H9 (cell line): ENCODE results near the gene ANGPTL4. TPM values are rescaled to one million over a fixed set of nuclear protein-coding genes. Genes with fewer than 3 reads are reported as not detected.

Experiments used
- DNase-seq: peaks from one replicate; pipeline ENCODE4 v3.0.0-alpha.2; 2017
- H2AFZ ChIP-seq: one replicate; pipeline ENCODE4 v1.6.1; 2013; ENCODE audit warnings: mild to moderate bottlenecking, low read length, control low read depth, moderate library complexity
- H2AK5ac ChIP-seq: 2 replicates; pipeline ENCODE4 v1.6.1; 2013; ENCODE audit warnings: low read length, control low read depth, mixed read lengths; ENCODE audit not compliant: insufficient read length
- H2BK120ac ChIP-seq: one replicate; pipeline ENCODE4 v1.6.1; 2013; ENCODE audit warnings: low read depth, mild to moderate bottlenecking, low read length, control low read depth, inconsistent platforms; ENCODE audit not compliant: poor library complexity, severe bottlenecking
- H2BK12ac ChIP-seq: 2 replicates; pipeline ENCODE4 v1.6.1; 2013; ENCODE audit warnings: low read length, control low read depth, mixed read lengths, low read depth; ENCODE audit not compliant: insufficient read length
- H2BK15ac ChIP-seq: 2 replicates; pipeline ENCODE4 v1.6.1; 2013; ENCODE audit warnings: low read depth, low read length, control low read depth
- H2BK20ac ChIP-seq: one replicate; pipeline ENCODE4 v1.6.1; 2013; ENCODE audit warnings: low read depth, mild to moderate bottlenecking, low read length, control low read depth, inconsistent platforms; ENCODE audit not compliant: poor library complexity, severe bottlenecking
- H2BK5ac ChIP-seq: 2 replicates; pipeline ENCODE4 v1.6.1; 2013; ENCODE audit warnings: low read length, control low read depth, mixed read lengths; ENCODE audit not compliant: insufficient read length
- H3K14ac ChIP-seq: 2 replicates; pipeline ENCODE4 v1.6.1; 2013; ENCODE audit warnings: low read length, control low read depth; ENCODE audit not compliant: insufficient read depth
- H3K18ac ChIP-seq: 2 replicates; pipeline ENCODE4 v1.6.1; 2013; ENCODE audit warnings: low read depth, mild to moderate bottlenecking, mixed read lengths, low read length, control low read depth; ENCODE audit not compliant: insufficient read length
- H3K23ac ChIP-seq: 2 replicates; pipeline ENCODE4 v1.6.1; 2013; ENCODE audit warnings: low read length, control low read depth, mixed read lengths, low read depth; ENCODE audit not compliant: insufficient read length
- H3K23me2 ChIP-seq: 2 replicates; pipeline ENCODE4 v1.6.1; 2013; ENCODE audit warnings: low read depth, mild to moderate bottlenecking, mixed read lengths, low read length, control low read depth; ENCODE audit not compliant: insufficient read length, poor library complexity, severe bottlenecking
- H3K27ac ChIP-seq: 2 replicates; pipeline ENCODE4 v1.5.1; 2013; ENCODE audit warnings: low read length, control low read depth, mixed read lengths, low read depth; ENCODE audit not compliant: insufficient read length
- H3K27me3 ChIP-seq: 2 replicates; pipeline ENCODE4 v1.6.1; 2013; ENCODE audit warnings: low read length, control low read depth, inconsistent platforms; ENCODE audit not compliant: insufficient read depth
- H3K4ac ChIP-seq: 2 replicates; pipeline ENCODE4 v1.6.1; 2013; ENCODE audit warnings: low read depth, mild to moderate bottlenecking, control low read depth, inconsistent platforms, low read length, moderate library complexity
- H3K4me1 ChIP-seq: 2 replicates; pipeline ENCODE4 v1.6.1; 2013; ENCODE audit warnings: low read length, control low read depth, inconsistent platforms; ENCODE audit not compliant: insufficient read depth
- H3K4me2 ChIP-seq: 2 replicates; pipeline ENCODE4 v1.6.1; 2013; ENCODE audit warnings: low read length, control low read depth, mixed read lengths; ENCODE audit not compliant: insufficient read length, insufficient read depth
- H3K56ac ChIP-seq: 2 replicates; pipeline ENCODE4 v1.6.1; 2013; ENCODE audit warnings: low read depth, mild to moderate bottlenecking, mixed read lengths, low read length, control low read depth; ENCODE audit not compliant: insufficient read length
- H3K79me1 ChIP-seq: 2 replicates; pipeline ENCODE4 v1.6.1; 2013; ENCODE audit warnings: low read depth, mild to moderate bottlenecking, moderate library complexity, low read length, control low read depth, inconsistent platforms; ENCODE audit not compliant: insufficient read depth, poor library complexity, severe bottlenecking
- H3K79me2 ChIP-seq: 2 replicates; pipeline ENCODE4 v1.6.1; 2013; ENCODE audit warnings: low read length, control low read depth, inconsistent platforms; ENCODE audit not compliant: insufficient read depth
- H3K9ac ChIP-seq: 2 replicates; pipeline ENCODE4 v1.6.1; 2013; ENCODE audit warnings: low read length, control low read depth, mixed read lengths; ENCODE audit not compliant: insufficient read length; ENCODE audit errors: extremely low read depth
- H3K9me3 ChIP-seq: one replicate; pipeline ENCODE4 v1.6.1; 2013; ENCODE audit warnings: low read depth, low read length, inconsistent platforms; ENCODE audit not compliant: control insufficient read depth
- H3T11ph ChIP-seq: one replicate; pipeline ENCODE4 v1.6.1; 2013; ENCODE audit warnings: mild to moderate bottlenecking, low read length, control low read depth, inconsistent platforms
- H4K20me1 ChIP-seq: one replicate; pipeline ENCODE4 v1.6.1; 2013; ENCODE audit not compliant: control insufficient read depth, insufficient read length, insufficient read depth
- H4K5ac ChIP-seq: 2 replicates; pipeline ENCODE4 v1.6.1; 2013; ENCODE audit warnings: low read depth, mild to moderate bottlenecking, mixed read lengths, low read length, control low read depth; ENCODE audit not compliant: insufficient read length
- H4K8ac ChIP-seq: replicated peaks from 2 replicates; pipeline ENCODE4 v1.6.1; 2013; ENCODE audit warnings: low read length, control low read depth, mixed read lengths, low read depth; ENCODE audit not compliant: insufficient read length
- H4K91ac ChIP-seq: 2 replicates; pipeline ENCODE4 v1.6.1; 2013; ENCODE audit warnings: low read depth, mild to moderate bottlenecking, moderate library complexity, mixed read lengths, low read length, control low read depth; ENCODE audit not compliant: insufficient read length
- H3K27ac Mint-ChIP-seq, 3 experiments: 2 replicates in 2 of 3; 3 replicates in 1 of 3; pipeline ENCODE4 v1.8.0; 2020 to 2021; ENCODE audit warnings: mixed read lengths in 3 of 3, mild to moderate bottlenecking in 1 of 3, moderate library complexity in 1 of 3
- H3K27me3 Mint-ChIP-seq: 2 replicates; pipeline ENCODE4 v1.8.0; 2021; ENCODE audit warnings: low read depth, mild to moderate bottlenecking, moderate library complexity, mixed read lengths
- H3K36me3 Mint-ChIP-seq, 3 experiments: 2 replicates in 2 of 3; 3 replicates in 1 of 3; pipeline ENCODE4 v1.8.0; 2020 to 2021; ENCODE audit warnings: low read depth in 3 of 3, mixed read lengths in 3 of 3; ENCODE audit not compliant: insufficient read depth in 1 of 3
- H3K4me1 Mint-ChIP-seq, 2 experiments: 2 replicates each; pipeline ENCODE4 v1.8.0; 2020; ENCODE audit warnings: mixed read lengths in 2 of 2
- H3K4me3 Mint-ChIP-seq, 2 experiments: 2 replicates in 1 of 2; 3 replicates in 1 of 2; pipeline ENCODE4 v1.8.0; 2020 to 2021; ENCODE audit warnings: mild to moderate bottlenecking in 2 of 2, mixed read lengths in 2 of 2, moderate library complexity in 1 of 2
- H3K9me3 Mint-ChIP-seq, 2 experiments: 2 replicates in 1 of 2; 3 replicates in 1 of 2; pipeline ENCODE4 v1.8.0; 2020; ENCODE audit warnings: mild to moderate bottlenecking in 2 of 2, mixed read lengths in 2 of 2, moderate library complexity in 1 of 2
- WGBS: extraction: QIAGEN DNeasy Blood & Tissue Kit; methylation state at CpG from one replicate; pipeline ENCODE4 v1.1.7; 2013; ENCODE audit warnings: missing lambda C conversion rate, low lambda C conversion rate, mixed read lengths; ENCODE audit not compliant: insufficient read length; ENCODE audit errors: extremely low coverage; 5-methylcytosine and 5-hydroxymethylcytosine counted together
- total RNA-seq: library from RNA; stranded (reverse); gene quantifications from 2 replicates; pipeline ENCODE4 v1.2.1, GENCODE V29; 2021
- TF ChIP-seq, protein P1 (sequence below): fragments of 200-600 bp; sonication (generic); conservative IDR thresholded peaks from 3 replicates; pipeline ENCODE4 v1.8.0; 2021; ENCODE audit warnings: antibody characterized with exemption, mild to moderate bottlenecking

The ANGPTL4 gene
- total RNA-seq, 1 experiment from 2014 or later = 1.9 TPM

DNA sequence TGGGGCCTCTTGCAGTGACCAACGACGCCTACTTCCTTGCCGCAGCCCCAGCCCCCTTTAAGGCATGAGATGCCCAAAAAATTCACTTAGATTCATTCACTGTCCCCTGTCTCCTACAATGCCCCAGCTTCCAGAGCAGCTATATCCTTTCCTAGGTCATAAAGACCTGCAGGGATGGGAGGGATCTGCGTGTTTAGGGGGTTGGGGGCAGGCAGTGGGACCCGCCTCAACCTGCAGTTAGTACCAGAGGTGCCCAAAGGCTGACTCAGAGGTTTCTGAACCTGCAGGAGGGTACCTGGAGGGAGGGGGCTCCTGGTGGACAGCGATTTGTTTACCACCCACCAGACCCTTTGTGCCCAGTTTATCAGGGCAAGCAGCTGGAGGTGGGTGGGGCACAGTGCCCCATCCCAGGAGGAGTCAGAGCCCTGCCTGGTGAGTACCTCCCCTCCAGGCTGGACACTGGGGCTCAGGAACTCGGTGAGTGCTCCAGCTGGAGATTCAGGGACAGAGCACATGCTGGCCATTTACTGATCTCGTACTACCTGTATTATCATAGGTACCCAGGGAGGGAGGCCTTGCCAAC, 32.6 kb upstream of the ANGPTL4 start:
- Histone ChIP-seq H2BK5ac (no peak overlapping the region), H2BK120ac (no peak overlapping the region), H3T11ph (no peak overlapping the region), H2AFZ (no peak overlapping the region), H3K4ac (no peak overlapping the region), H3K56ac (no peak overlapping the region), H3K23me2 (peaks cover 12% of the 10 kb centered on the region), H3K4me1 (no peaks in the 10 kb centered on the region), H3K18ac (no peak overlapping the region), H2BK20ac (no peak overlapping the region), H2BK12ac (no peak overlapping the region), H2AK5ac (no peak overlapping the region), H3K9ac (no peak overlapping the region), H3K79me2 (no peaks in the 10 kb centered on the region), H4K5ac (no peak overlapping the region), H3K23ac (no peak overlapping the region), H4K20me1 (no peaks in the 10 kb centered on the region), H3K79me1 (no peaks in the 10 kb centered on the region), H3K9me3 (no peaks in the 10 kb centered on the region), H3K14ac (no peak overlapping the region), H3K27me3 (peaks cover 18% of the 10 kb centered on the region; the same call in 1 of the 2 replicates), H2BK15ac (no peak overlapping the region), H3K27ac (no peak overlapping the region), H4K8ac (no peak overlapping the region), H3K4me2 (no peak overlapping the region), H4K91ac (no peak overlapping the region)
- H3K9me3 Mint-ChIP-seq = peaks cover 0 to 3% of the 10 kb centered on the region in 2 experiments; a peak in 3 of 5 replicates
- H3K27me3 Mint-ChIP-seq = peaks cover 42% of the 10 kb centered on the region
- H3K36me3 Mint-ChIP-seq = peaks cover 0 to 2% (median 0%) of the 10 kb centered on the region in 3 experiments; a peak in 1 of 7 replicates
- no peak for DNase-seq
- TF ChIP-seq, protein P1, sequence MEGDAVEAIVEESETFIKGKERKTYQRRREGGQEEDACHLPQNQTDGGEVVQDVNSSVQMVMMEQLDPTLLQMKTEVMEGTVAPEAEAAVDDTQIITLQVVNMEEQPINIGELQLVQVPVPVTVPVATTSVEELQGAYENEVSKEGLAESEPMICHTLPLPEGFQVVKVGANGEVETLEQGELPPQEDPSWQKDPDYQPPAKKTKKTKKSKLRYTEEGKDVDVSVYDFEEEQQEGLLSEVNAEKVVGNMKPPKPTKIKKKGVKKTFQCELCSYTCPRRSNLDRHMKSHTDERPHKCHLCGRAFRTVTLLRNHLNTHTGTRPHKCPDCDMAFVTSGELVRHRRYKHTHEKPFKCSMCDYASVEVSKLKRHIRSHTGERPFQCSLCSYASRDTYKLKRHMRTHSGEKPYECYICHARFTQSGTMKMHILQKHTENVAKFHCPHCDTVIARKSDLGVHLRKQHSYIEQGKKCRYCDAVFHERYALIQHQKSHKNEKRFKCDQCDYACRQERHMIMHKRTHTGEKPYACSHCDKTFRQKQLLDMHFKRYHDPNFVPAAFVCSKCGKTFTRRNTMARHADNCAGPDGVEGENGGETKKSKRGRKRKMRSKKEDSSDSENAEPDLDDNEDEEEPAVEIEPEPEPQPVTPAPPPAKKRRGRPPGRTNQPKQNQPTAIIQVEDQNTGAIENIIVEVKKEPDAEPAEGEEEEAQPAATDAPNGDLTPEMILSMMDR = no peak
- H3K4me1 Mint-ChIP-seq = peaks cover 5 to 7% of the 10 kb centered on the region in 2 experiments; a peak in 3 of 4 replicates
- WGBS = no CpG with 5 or more reads among the region's 8 CpGs
- H3K4me3 Mint-ChIP-seq = no peak overlapping the region
- no peak overlapping the region for H3K27ac Mint-ChIP-seq
